Neural cell (in vitro differentiated cells): ENCODE results near the gene ETF1. TPM values are rescaled to one million over a fixed set of nuclear protein-coding genes. Genes with fewer than 3 reads are reported as not detected.

Experiments
- H2AFZ ChIP-seq: fragments of 200-600, 300-800 bp; sonication (generic), shearing (Covaris generic); 2 replicates; pipeline ENCODE4 v1.6.0; 2014; ENCODE audit warnings: low read depth, mild to moderate bottlenecking, antibody characterized with exemption, low read length, moderate library complexity
- H3F3A ChIP-seq: fragments of 200-600 bp; shearing (Covaris generic); 2 replicates; pipeline ENCODE4 v1.6.1; 2016; ENCODE audit warnings: mild to moderate bottlenecking, moderate library complexity, mixed read lengths, antibody characterized with exemption, low read length; ENCODE audit not compliant: insufficient read depth, poor library complexity, severe bottlenecking
- H3K27ac ChIP-seq: fragments of 200-600, 300-800 bp; sonication (generic), shearing (Covaris generic); 2 replicates; pipeline ENCODE4 v1.5.1; 2014; ENCODE audit warnings: mild to moderate bottlenecking, low read length, moderate library complexity
- H3K27me3 ChIP-seq: fragments of 300-800, 200-600 bp; sonication (generic), shearing (Covaris generic); 2 replicates; pipeline ENCODE4 v1.6.0; 2014; ENCODE audit warnings: mild to moderate bottlenecking, low read depth, low read length, moderate library complexity; ENCODE audit not compliant: insufficient read depth
- H3K36me3 ChIP-seq: fragments of 300-800, 200-600 bp; sonication (generic), shearing (Covaris generic); 2 replicates; pipeline ENCODE4 v1.5.1; 2014; ENCODE audit warnings: mild to moderate bottlenecking, antibody characterized with exemption, low read length, moderate library complexity; ENCODE audit not compliant: insufficient read depth
- H3K4me2 ChIP-seq: fragments of 300-800, 200-600 bp; sonication (generic), shearing (Covaris generic); 2 replicates; pipeline ENCODE4 v1.6.0; 2014; ENCODE audit warnings: mild to moderate bottlenecking, low read length
- H3K4me3 ChIP-seq: fragments of 300-800, 200-600 bp; sonication (generic), shearing (Covaris generic); 2 replicates; pipeline ENCODE4 v1.5.1; 2014; ENCODE audit warnings: mild to moderate bottlenecking, low read length, moderate library complexity
- H3K79me2 ChIP-seq: fragments of 200-600 bp; shearing (Covaris generic); replicated peaks from 2 replicates; pipeline ENCODE4 v1.6.0; 2014; ENCODE audit warnings: mild to moderate bottlenecking, low read length, moderate library complexity; ENCODE audit not compliant: insufficient read depth
- H3K9ac ChIP-seq: fragments of 300-800, 200-600 bp; sonication (generic), shearing (Covaris generic); 2 replicates; pipeline ENCODE4 v1.6.1; 2016; ENCODE audit warnings: mild to moderate bottlenecking, low read length, mixed read lengths
- H3K9me2 ChIP-seq: fragments of 200-600 bp; shearing (Covaris generic); 2 replicates; pipeline ENCODE4 v1.6.1; 2016; ENCODE audit warnings: mild to moderate bottlenecking, low read length, mixed read lengths; ENCODE audit not compliant: insufficient read depth
- H3K9me3 ChIP-seq: fragments of 200-600, 300-800 bp; sonication (generic), shearing (Covaris generic); 2 replicates; pipeline ENCODE4 v1.6.1; 2016; ENCODE audit warnings: mild to moderate bottlenecking, mixed run types, low read length, moderate library complexity, mixed read lengths
- H4K20me1 ChIP-seq: fragments of 200-600 bp; shearing (Covaris generic); 2 replicates; pipeline ENCODE4 v1.6.1; 2016; ENCODE audit warnings: mild to moderate bottlenecking, mixed run types; ENCODE audit not compliant: insufficient read depth
- EP300 ChIP-seq: fragments of 450-650 bp; conservative IDR thresholded peaks from 2 replicates; pipeline ENCODE4 v1.6.1; 2014; ENCODE audit warnings: antibody characterized with exemption, mild to moderate bottlenecking, moderate library complexity; ENCODE audit not compliant: poor library complexity, severe bottlenecking
- EZH2 ChIP-seq: fragments of 200-600, 300-800 bp; shearing (Covaris generic), sonication (generic); IDR thresholded peaks from 2 replicates; pipeline ENCODE4 v1.6.1; 2014; ENCODE audit warnings: antibody characterized with exemption, low read length, borderline replicate concordance, mild to moderate bottlenecking; ENCODE audit not compliant: insufficient read depth, poor library complexity, severe bottlenecking
- MXI1 ChIP-seq: fragments of 450-650 bp; conservative IDR thresholded peaks from 2 replicates; pipeline ENCODE4 v1.6.1; 2014; ENCODE audit warnings: antibody characterized with exemption, mild to moderate bottlenecking; ENCODE audit not compliant: poor library complexity, severe bottlenecking
- POLR2AphosphoS5 ChIP-seq: IDR thresholded peaks from 2 replicates; pipeline ENCODE4 v1.6.1; 2012
- RAD21 ChIP-seq: fragments of 450-650 bp; conservative IDR thresholded peaks from 2 replicates; pipeline ENCODE4 v1.6.1; 2014; ENCODE audit warnings: antibody characterized with exemption, mild to moderate bottlenecking, moderate library complexity
- SMC3 ChIP-seq: fragments of 450-650 bp; conservative IDR thresholded peaks from 2 replicates; pipeline ENCODE4 v1.6.1; 2014; ENCODE audit warnings: antibody characterized with exemption, mild to moderate bottlenecking, moderate library complexity; ENCODE audit not compliant: poor library complexity
- TAF1 ChIP-seq: IDR thresholded peaks from 2 replicates; pipeline ENCODE4 v1.6.1; 2012; ENCODE audit warnings: low read depth
- polyA plus RNA-seq: library from polyadenylated mRNA; depleted of rRNA; stranded (reverse); fragments of >200 nt; gene quantifications from 2 replicates; pipeline ENCODE4 v1.2.3, GENCODE V29; 2014
- TF ChIP-seq, protein P1 (sequence below): IDR thresholded peaks from 2 replicates; pipeline ENCODE4 v1.6.1; 2012; ENCODE audit warnings: borderline replicate concordance
- TF ChIP-seq, protein P2 (sequence below): fragments of 450-650 bp; IDR thresholded peaks from 2 replicates; pipeline ENCODE4 v1.5.1; 2014; ENCODE audit warnings: antibody characterized with exemption, mild to moderate bottlenecking, moderate library complexity; ENCODE audit not compliant: poor library complexity, severe bottlenecking

ETF1 gene
- polyA plus RNA-seq, 1 donor from 2014 or later: 62.1 TPM

DNA sequence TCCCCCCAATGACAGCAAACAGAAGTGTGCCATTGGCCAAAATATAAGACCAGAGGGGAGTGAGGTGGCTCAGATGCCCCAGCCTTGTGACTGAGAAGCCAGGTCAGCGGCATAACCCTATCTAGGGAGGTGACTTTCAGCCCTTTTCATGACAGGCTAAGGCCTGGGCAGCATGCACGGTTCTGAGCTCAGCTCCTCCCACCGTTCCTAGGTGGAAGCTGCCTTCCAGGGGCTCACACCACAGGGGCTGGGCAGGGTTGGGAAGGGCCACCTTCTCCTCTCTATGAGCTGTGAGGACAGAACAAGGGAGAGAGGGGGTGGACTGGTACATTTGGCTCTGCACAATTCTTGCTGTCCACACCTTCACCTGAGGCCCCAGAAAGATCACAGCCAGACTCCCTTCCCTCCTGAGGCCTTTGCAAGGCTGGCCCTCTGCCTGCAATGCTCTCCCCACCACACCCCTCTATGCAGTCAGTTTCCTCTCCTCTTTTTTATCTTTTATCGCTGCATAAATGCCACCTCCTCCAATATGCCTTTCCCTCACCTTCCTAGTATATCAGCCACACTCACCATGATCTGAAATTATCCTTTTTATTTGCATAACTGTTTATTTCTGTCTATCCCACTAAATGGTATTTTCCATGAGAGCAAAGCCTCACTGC, 82.9 kb downstream of the ETF1 start:
- Histone ChIP-seq H3K36me3 (no peaks in the 10 kb centered on the region), H4K20me1 (no peaks in the 10 kb centered on the region), H2AFZ (no peak overlapping the region), H3F3A (no peaks in the 10 kb centered on the region), H3K27ac (no peak overlapping the region), H3K9me2 (no peaks in the 10 kb centered on the region), H3K4me2 (no peak overlapping the region), H3K4me3 (no peak overlapping the region), H3K79me2 (no peaks in the 10 kb centered on the region), H3K9me3 (no peaks in the 10 kb centered on the region), H3K9ac (no peak overlapping the region), H3K27me3 (no peaks in the 10 kb centered on the region)
- TF ChIP-seq EZH2: no peak
- no peak for TF ChIP-seq EP300
- TF ChIP-seq, protein P1, sequence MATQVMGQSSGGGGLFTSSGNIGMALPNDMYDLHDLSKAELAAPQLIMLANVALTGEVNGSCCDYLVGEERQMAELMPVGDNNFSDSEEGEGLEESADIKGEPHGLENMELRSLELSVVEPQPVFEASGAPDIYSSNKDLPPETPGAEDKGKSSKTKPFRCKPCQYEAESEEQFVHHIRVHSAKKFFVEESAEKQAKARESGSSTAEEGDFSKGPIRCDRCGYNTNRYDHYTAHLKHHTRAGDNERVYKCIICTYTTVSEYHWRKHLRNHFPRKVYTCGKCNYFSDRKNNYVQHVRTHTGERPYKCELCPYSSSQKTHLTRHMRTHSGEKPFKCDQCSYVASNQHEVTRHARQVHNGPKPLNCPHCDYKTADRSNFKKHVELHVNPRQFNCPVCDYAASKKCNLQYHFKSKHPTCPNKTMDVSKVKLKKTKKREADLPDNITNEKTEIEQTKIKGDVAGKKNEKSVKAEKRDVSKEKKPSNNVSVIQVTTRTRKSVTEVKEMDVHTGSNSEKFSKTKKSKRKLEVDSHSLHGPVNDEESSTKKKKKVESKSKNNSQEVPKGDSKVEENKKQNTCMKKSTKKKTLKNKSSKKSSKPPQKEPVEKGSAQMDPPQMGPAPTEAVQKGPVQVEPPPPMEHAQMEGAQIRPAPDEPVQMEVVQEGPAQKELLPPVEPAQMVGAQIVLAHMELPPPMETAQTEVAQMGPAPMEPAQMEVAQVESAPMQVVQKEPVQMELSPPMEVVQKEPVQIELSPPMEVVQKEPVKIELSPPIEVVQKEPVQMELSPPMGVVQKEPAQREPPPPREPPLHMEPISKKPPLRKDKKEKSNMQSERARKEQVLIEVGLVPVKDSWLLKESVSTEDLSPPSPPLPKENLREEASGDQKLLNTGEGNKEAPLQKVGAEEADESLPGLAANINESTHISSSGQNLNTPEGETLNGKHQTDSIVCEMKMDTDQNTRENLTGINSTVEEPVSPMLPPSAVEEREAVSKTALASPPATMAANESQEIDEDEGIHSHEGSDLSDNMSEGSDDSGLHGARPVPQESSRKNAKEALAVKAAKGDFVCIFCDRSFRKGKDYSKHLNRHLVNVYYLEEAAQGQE: no peak
- TF ChIP-seq POLR2AphosphoS5: no peak
- TF ChIP-seq MXI1: no peak
- TF ChIP-seq SMC3: no peak
- TF ChIP-seq TAF1: no peak
- no peak for TF ChIP-seq RAD21
- TF ChIP-seq, protein P2, sequence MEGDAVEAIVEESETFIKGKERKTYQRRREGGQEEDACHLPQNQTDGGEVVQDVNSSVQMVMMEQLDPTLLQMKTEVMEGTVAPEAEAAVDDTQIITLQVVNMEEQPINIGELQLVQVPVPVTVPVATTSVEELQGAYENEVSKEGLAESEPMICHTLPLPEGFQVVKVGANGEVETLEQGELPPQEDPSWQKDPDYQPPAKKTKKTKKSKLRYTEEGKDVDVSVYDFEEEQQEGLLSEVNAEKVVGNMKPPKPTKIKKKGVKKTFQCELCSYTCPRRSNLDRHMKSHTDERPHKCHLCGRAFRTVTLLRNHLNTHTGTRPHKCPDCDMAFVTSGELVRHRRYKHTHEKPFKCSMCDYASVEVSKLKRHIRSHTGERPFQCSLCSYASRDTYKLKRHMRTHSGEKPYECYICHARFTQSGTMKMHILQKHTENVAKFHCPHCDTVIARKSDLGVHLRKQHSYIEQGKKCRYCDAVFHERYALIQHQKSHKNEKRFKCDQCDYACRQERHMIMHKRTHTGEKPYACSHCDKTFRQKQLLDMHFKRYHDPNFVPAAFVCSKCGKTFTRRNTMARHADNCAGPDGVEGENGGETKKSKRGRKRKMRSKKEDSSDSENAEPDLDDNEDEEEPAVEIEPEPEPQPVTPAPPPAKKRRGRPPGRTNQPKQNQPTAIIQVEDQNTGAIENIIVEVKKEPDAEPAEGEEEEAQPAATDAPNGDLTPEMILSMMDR: no peak

DNA sequence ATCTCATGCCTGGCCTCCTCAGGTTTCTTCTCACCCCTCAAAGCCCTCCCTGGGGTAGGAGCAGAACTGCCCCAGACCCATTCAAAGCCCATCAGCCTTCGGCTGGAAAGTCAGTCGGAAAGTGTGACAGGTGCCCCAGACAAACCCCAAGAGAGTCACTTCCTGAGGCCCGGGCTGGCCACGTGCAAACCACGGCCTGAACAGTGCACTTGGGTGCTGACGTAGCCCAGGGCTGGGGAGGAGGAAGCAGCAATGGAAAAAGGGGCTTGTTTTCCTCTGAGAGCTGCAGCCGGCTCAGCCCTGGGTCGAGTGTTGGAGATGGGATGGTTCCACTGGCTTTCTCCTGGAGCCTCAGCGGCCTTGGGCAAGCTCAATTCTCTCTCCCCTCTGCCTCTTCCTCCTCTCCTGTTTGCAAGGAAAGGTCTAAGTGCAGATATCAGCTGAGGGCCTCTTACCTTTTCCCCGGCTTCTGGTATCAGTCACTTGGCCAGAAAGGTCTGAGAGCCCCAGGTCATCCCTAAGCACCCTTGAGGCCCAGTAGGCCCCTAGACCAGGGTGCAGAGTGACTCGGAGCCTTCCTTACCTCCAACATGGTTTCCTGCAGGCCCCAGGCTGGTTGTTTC, 83.6 kb downstream of the ETF1 start:
- Histone ChIP-seq H3K79me2 (no peaks in the 10 kb centered on the region), H3K36me3 (no peaks in the 10 kb centered on the region), H4K20me1 (no peaks in the 10 kb centered on the region), H3K9me3 (no peaks in the 10 kb centered on the region), H3K9ac (no peak overlapping the region), H3K4me3 (no peak overlapping the region), H3K27me3 (no peaks in the 10 kb centered on the region), H3F3A (no peaks in the 10 kb centered on the region), H3K27ac (no peak overlapping the region), H3K9me2 (no peaks in the 10 kb centered on the region), H2AFZ (no peak overlapping the region), H3K4me2 (no peak overlapping the region)
- TF ChIP-seq SMC3: no peak
